Parathyroid adenoma (tissue), 2 donors: Measurements from ENCODE around the gene TLE1.
A peak's percentile ranks its signal among the peaks of the same experiment; 100 is the strongest.
"Not testable (repeated sequence)": the region's sequence is repeated elsewhere in the genome, so short reads cannot be mapped to it uniquely, and the experiment has no call there.

Experiments used
- H2AFZ ChIP-seq: fragments of 300-600 bp; sonication (generic); one replicate; pipeline ENCODE4 v1.7.0; 2017; ENCODE audit warnings: antibody characterized with exemption, mild to moderate bottlenecking
- H3K27ac ChIP-seq: fragments of 300-600 bp; sonication (generic); one replicate; pipeline ENCODE4 v1.7.0; 2017
- H3K27me3 ChIP-seq: fragments of 300-600 bp; sonication (generic); one replicate; pipeline ENCODE4 v1.7.0; 2017; ENCODE audit warnings: low read length; ENCODE audit not compliant: control insufficient read depth, insufficient read depth
- H3K36me3 ChIP-seq: fragments of 300-600 bp; sonication (generic); one replicate; pipeline ENCODE4 v1.7.0; 2017; ENCODE audit warnings: low read length; ENCODE audit not compliant: control insufficient read depth, insufficient read depth
- H3K4me1 ChIP-seq: fragments of 300-600 bp; sonication (generic); one replicate; pipeline ENCODE4 v1.7.0; 2017; ENCODE audit warnings: control low read depth
- H3K4me2 ChIP-seq: fragments of 300-600 bp; sonication (generic); one replicate; pipeline ENCODE4 v1.7.0; 2017; ENCODE audit warnings: low read length
- H3K4me3 ChIP-seq: fragments of 300-600 bp; sonication (generic); one replicate; pipeline ENCODE4 v1.7.0; 2017; ENCODE audit warnings: low read depth, low read length
- H3K79me2 ChIP-seq: fragments of 300-600 bp; sonication (generic); one replicate; pipeline ENCODE4 v1.7.0; 2017; ENCODE audit warnings: control low read depth
- H3K9ac ChIP-seq: fragments of 300-600 bp; sonication (generic); one replicate; pipeline ENCODE4 v1.7.0; 2017; ENCODE audit warnings: mild to moderate bottlenecking
- H3K9me3 ChIP-seq: fragments of 300-600 bp; sonication (generic); one replicate; pipeline ENCODE4 v1.7.0; 2017; ENCODE audit warnings: low read length; ENCODE audit not compliant: control insufficient read depth
- CTCF ChIP-seq: fragments of 300-600 bp; sonication (generic); IDR thresholded peaks from one replicate; pipeline ENCODE4 v1.7.0; 2017; ENCODE audit warnings: antibody characterized with exemption, mild to moderate bottlenecking
- donor health status: primary hyperparathyroidism.

The TLE1 gene

GRCh38 chr9:81689343-81690175 lies at the start of gene TLE1:
TLE1 (minus strand) TSS chr9:81689547; CDS start chr9:81688240, 1,307 bp downstream.
- Histone ChIP-seq H3K9ac (no peak within 1 kb of the TSS), H3K4me2 (peak within 1 kb of the TSS; percentile 63), H3K4me1 (peaks cover 3% of the 10 kb centered on the region), H3K4me3 (peak within 1 kb of the TSS; percentile 66), H2AFZ (peak within 1 kb of the TSS; percentile 77), H3K27me3 (no peaks in the 10 kb centered on the region), H3K36me3 (no peaks in the 10 kb centered on the region), H3K9me3 (no peaks in the 10 kb centered on the region), H3K27ac (peak within 1 kb of the TSS; percentile 54), H3K79me2 (no peaks in the 10 kb centered on the region)
- TF ChIP-seq CTCF, result no peak

- Histone ChIP-seq H3K27ac (no peak overlapping the region), H3K27me3 (no peaks in the 10 kb centered on the region), H3K36me3 (no peaks in the 10 kb centered on the region), H3K4me1 (no peaks in the 10 kb centered on the region), H3K4me3 (no peak overlapping the region), H3K9me3 (no peaks in the 10 kb centered on the region), H3K79me2 (no peaks in the 10 kb centered on the region), H2AFZ (no peak overlapping the region), H3K9ac (no peak overlapping the region), H3K4me2 (no peak overlapping the region)
- no peak for TF ChIP-seq CTCF
Observed at GRCh38 chr9:81737871-81738507, 48.6 kb upstream of the TLE1 start.

GRCh38 chr9:81730498-81730897 lies 41.2 kb upstream of the TLE1 start:
- not testable (repeated sequence) for H3K9ac ChIP-seq, H3K27me3 ChIP-seq, H3K9me3 ChIP-seq, H3K79me2 ChIP-seq, H3K4me3 ChIP-seq, H3K36me3 ChIP-seq, H2AFZ ChIP-seq, H3K4me1 ChIP-seq, H3K27ac ChIP-seq, H3K4me2 ChIP-seq

- Histone ChIP-seq H3K79me2 (no peaks in the 10 kb centered on the region), H3K9me3 (no peaks in the 10 kb centered on the region), H3K4me2 (no peak overlapping the region), H2AFZ (no peak overlapping the region), H3K9ac (no peak overlapping the region), H3K4me1 (no peaks in the 10 kb centered on the region), H3K4me3 (no peak overlapping the region), H3K27me3 (no peaks in the 10 kb centered on the region), H3K27ac (no peak overlapping the region), H3K36me3 (no peaks in the 10 kb centered on the region)
- TF ChIP-seq CTCF, result no peak
Observed at GRCh38 chr9:81729135-81729534, 39.8 kb upstream of the TLE1 start.

GRCh38 chr9:81724242-81724889 lies 35.0 kb upstream of the TLE1 start:
- no peak for TF ChIP-seq CTCF

More at GRCh38 chr9:81724242-81724889, 35.0 kb upstream of the TLE1 start:
- no peaks in the 10 kb centered on the region for H3K9me3 ChIP-seq
- no peak overlapping the region for H3K4me2 ChIP-seq
- no peak overlapping the region for H2AFZ ChIP-seq
- no peak overlapping the region for H3K9ac ChIP-seq
- no peaks in the 10 kb centered on the region for H3K36me3 ChIP-seq
- no peaks in the 10 kb centered on the region for H3K79me2 ChIP-seq
- no peaks in the 10 kb centered on the region for H3K4me1 ChIP-seq
- no peaks in the 10 kb centered on the region for H3K27me3 ChIP-seq
- H3K27ac ChIP-seq, result no peak overlapping the region
- no peak overlapping the region for H3K4me3 ChIP-seq
